B cell (primary cell): ENCODE results near the gene DENR. TPM values are rescaled to one million over a fixed set of nuclear protein-coding genes. Genes with fewer than 3 reads are reported as not detected.

ENCODE experiments used
- ATAC-seq: fragments of 200-7000 bp; cut with Tn5 transposase; one replicate; pipeline ENCODE4 v1.10.0; 2021; ENCODE audit warnings: low read depth, mild to moderate bottlenecking, moderate number of reproducible peaks, moderate library complexity
- CTCF ChIA-PET: fragments of 350-600 bp; sonication (Branson Sonifier 250); formaldehyde crosslinking; loops from one replicate; lab custom pipeline; 2021; ENCODE audit warnings: antibody characterized with exemption, inconsistent platforms; lab: Charles Lee
- POLR2A ChIA-PET: fragments of 350-600 bp; sonication (Branson Sonifier 250); formaldehyde crosslinking; loops from one replicate; lab custom pipeline; 2021; ENCODE audit warnings: antibody characterized with exemption; lab: Charles Lee
- DNase-seq: peaks from one replicate; pipeline ENCODE4 v3.0.0; 2013
- H2AFZ ChIP-seq: 2 replicates; pipeline ENCODE4 v1.6.1; 2012; ENCODE audit warnings: mild to moderate bottlenecking, low read depth, low read length; ENCODE audit not compliant: insufficient read depth, poor library complexity, severe bottlenecking
- H3K27ac ChIP-seq, 2 donors: 1 replicate in 1 of 2; 2 replicates in 1 of 2; pipeline ENCODE4 v1.5.1; 2012 to 2013; ENCODE audit warnings: low read length in 2 of 2, mild to moderate bottlenecking in 2 of 2, moderate library complexity in 1 of 2
- H3K27me3 ChIP-seq, 4 experiments: fragments of 200-600 bp in 1 of 4; sonication (generic) in 1 of 4; replicated peaks in 1 of 4; 1 replicate in 2 of 4; 2 replicates in 2 of 4; pipeline versions ENCODE4 v1.6.1 to v1.7.0; 2013 to 2016; ENCODE audit warnings: low read length in 3 of 4, mild to moderate bottlenecking in 2 of 4, mixed read lengths in 1 of 4, moderate library complexity in 1 of 4; ENCODE audit not compliant: insufficient read depth in 4 of 4, control insufficient read depth in 3 of 4; ENCODE audit errors: control extremely low read depth in 1 of 4
- H3K36me3 ChIP-seq, 2 experiments: replicated peaks in 1 of 2; 1 replicate in 1 of 2; 2 replicates in 1 of 2; pipeline versions ENCODE4 v1.6.1 to v1.7.1; 2013; ENCODE audit warnings: low read length in 1 of 2; ENCODE audit not compliant: insufficient read depth in 2 of 2, control insufficient read depth in 1 of 2; ENCODE audit errors: control extremely low read depth in 1 of 2, extremely low read depth in 1 of 2
- H3K4me1 ChIP-seq, 2 donors: fragments of 200-600 bp in 1 of 2; sonication (generic) in 1 of 2; 1 replicate in 1 of 2; 2 replicates in 1 of 2; pipeline versions ENCODE4 v1.5.1 to v1.6.1; 2013 to 2017; ENCODE audit warnings: low read length in 2 of 2; ENCODE audit not compliant: control insufficient read depth in 2 of 2, insufficient read depth in 2 of 2
- H3K4me2 ChIP-seq: replicated peaks from 2 replicates; pipeline ENCODE3; 2012; ENCODE audit warnings: mild to moderate bottlenecking, low read depth, low read length; ENCODE audit not compliant: poor library complexity, severe bottlenecking
- H3K4me3 ChIP-seq, 5 experiments: fragments of 200-600 bp in 1 of 5; sonication (generic) in 1 of 5; 1 replicate in 3 of 5; 2 replicates in 2 of 5; pipeline versions ENCODE4 v1.5.1 to v1.7.0; 2011 to 2016; ENCODE audit warnings: low read length in 4 of 5, mild to moderate bottlenecking in 4 of 5, low read depth in 2 of 5, control low read depth in 1 of 5, moderate library complexity in 1 of 5; ENCODE audit not compliant: insufficient read depth in 1 of 5; ENCODE audit errors: control extremely low read depth in 1 of 5, extremely low read depth in 1 of 5
- H3K79me2 ChIP-seq: fragments of 200-600 bp; sonication (generic); one replicate; pipeline ENCODE4 v1.6.0; 2016; ENCODE audit warnings: low read length; ENCODE audit not compliant: control insufficient read depth, insufficient read depth
- H3K9ac ChIP-seq: fragments of 200-600 bp; sonication (generic); 2 replicates; pipeline ENCODE4 v1.6.1; 2017; ENCODE audit warnings: mild to moderate bottlenecking, low read length, moderate library complexity
- H3K9me3 ChIP-seq, 3 donors: one replicate each; pipeline versions ENCODE4 v1.6.1 to v1.7.1; 2013; ENCODE audit warnings: low read length in 2 of 3; ENCODE audit not compliant: control insufficient read depth in 2 of 3, insufficient read depth in 1 of 3; ENCODE audit errors: control extremely low read depth in 1 of 3
- H4K20me1 ChIP-seq: 2 replicates; pipeline ENCODE4 v1.6.0; 2012; ENCODE audit warnings: mild to moderate bottlenecking, low read length; ENCODE audit not compliant: insufficient read depth, control insufficient read depth, poor library complexity, severe bottlenecking
- H3K27ac Mint-ChIP-seq: one replicate; pipeline ENCODE4 v1.8.0; 2021; ENCODE audit warnings: mixed read lengths
- H3K27me3 Mint-ChIP-seq: one replicate; pipeline ENCODE4 v1.8.0; 2021; ENCODE audit warnings: mixed read lengths
- H3K4me1 Mint-ChIP-seq: one replicate; pipeline ENCODE4 v1.8.0; 2021; ENCODE audit warnings: mixed read lengths
- H3K4me3 Mint-ChIP-seq: one replicate; pipeline ENCODE4 v1.8.0; 2021; ENCODE audit warnings: mixed read lengths
- H3K9me3 Mint-ChIP-seq: one replicate; pipeline ENCODE4 v1.8.0; 2022; ENCODE audit warnings: mixed read lengths; ENCODE audit not compliant: insufficient read depth
- CTCF ChIP-seq: fragments of 200-600 bp; IDR thresholded peaks from one replicate; pipeline ENCODE4 v1.8.0; 2022; ENCODE audit warnings: antibody characterized with exemption, mild to moderate bottlenecking
- EZH2 ChIP-seq: IDR thresholded peaks from 2 replicates; pipeline ENCODE4 v1.6.1; 2012; ENCODE audit warnings: borderline replicate concordance, low read depth, mild to moderate bottlenecking, moderate library complexity, low read length; ENCODE audit not compliant: insufficient read depth, poor library complexity, severe bottlenecking
- WGBS: methylation state at CpG from one replicate; pipeline ENCODE4 v1.1.5; 2013; ENCODE audit warnings: missing lambda C conversion rate; ENCODE audit not compliant: insufficient coverage; 5-methylcytosine and 5-hydroxymethylcytosine counted together
- intact Hi-C: fragments of 100-400 bp; cut with micrococcal nuclease; formaldehyde crosslinking; loops from one replicate; pipeline ENCODE4 v1.10.0; 2022
- polyA plus RNA-seq: library from polyadenylated mRNA; depleted of rRNA; stranded (reverse); fragments of >200 nt; gene quantifications from 2 replicates; pipeline ENCODE4 v1.2.3, GENCODE V29; 2012
- total RNA-seq, 2 donors: library from RNA; stranded (reverse); fragments of 120-200 nt in 1 of 2; gene quantifications; 1 replicate in 1 of 2; 2 replicates in 1 of 2; pipeline versions ENCODE4 v1.2.3 to v1.2.4, GENCODE V29; 2013 to 2022

DENR gene
- total and polyA plus RNA-seq, 2 donors (not counting 1 experiment from before 2014, with no cell fraction given): 14.0 to 54.5 TPM

- intact Hi-C loops: no loop called here
Measured at GRCh38 chr12:122740351-122740750, 12.3 kb upstream of the DENR start.

More at GRCh38 chr12:122740351-122740750, 12.3 kb upstream of the DENR start:
- no peak overlapping the region for H3K4me3 Mint-ChIP-seq
- ChIA-PET CTCF (interaction anchor here (0.7 kb wide), 1 partner anchor 1429 kb away, joined by 3 read pairs; no protein-coding TSS in a partner anchor), POLR2A (no interaction called here)
- H3K9ac ChIP-seq: no peak overlapping the region
- WGBS: 97% methylated on average over 6 of the region's 7 CpGs
- no peak overlapping the region for H3K4me3 ChIP-seq
- H2AFZ ChIP-seq: no peak overlapping the region
- H3K4me1 Mint-ChIP-seq: peaks cover 1% of the 10 kb centered on the region
- no peaks in the 10 kb centered on the region for H3K27me3 Mint-ChIP-seq
- no peak overlapping the region for H3K4me2 ChIP-seq
- ATAC-seq (no peak), DNase-seq (no peak)
- H4K20me1 ChIP-seq: no peaks in the 10 kb centered on the region
- TF ChIP-seq EZH2 (no peak), CTCF (no peak)
- H3K4me1 ChIP-seq: no peaks in the 10 kb centered on the region
- H3K27me3 ChIP-seq: no peaks in the 10 kb centered on the region
- no peak overlapping the region for H3K27ac ChIP-seq
- H3K9me3 Mint-ChIP-seq: no peaks in the 10 kb centered on the region
- H3K27ac Mint-ChIP-seq: no peak overlapping the region
- no peaks in the 10 kb centered on the region for H3K9me3 ChIP-seq
- H3K36me3 ChIP-seq: no peaks in the 10 kb centered on the region
- H3K79me2 ChIP-seq: no peaks in the 10 kb centered on the region
